Ishikawa (cell line): Measurements from ENCODE around the gene SKAP1.

ENCODE experiments used
- CEBPB ChIP-seq: IDR thresholded peaks from 2 replicates; pipeline ENCODE4 v1.6.1; 2012
- EP300 ChIP-seq: IDR thresholded peaks from 2 replicates; pipeline ENCODE4 v1.6.1; 2012; ENCODE audit warnings: borderline replicate concordance
- FOXM1 ChIP-seq: IDR thresholded peaks from 2 replicates; pipeline ENCODE4 v1.6.1; 2012; ENCODE audit warnings: low read depth, borderline replicate concordance
- MAX ChIP-seq: IDR thresholded peaks from 2 replicates; pipeline ENCODE4 v1.6.1; 2012
- REST ChIP-seq: IDR thresholded peaks from 2 replicates; pipeline ENCODE4 v1.6.1; 2012; ENCODE audit warnings: low read depth, mild to moderate bottlenecking
- TAF1 ChIP-seq: IDR thresholded peaks from 2 replicates; pipeline ENCODE4 v1.6.1; 2012; ENCODE audit warnings: low read depth, mild to moderate bottlenecking
- TEAD4 ChIP-seq: IDR thresholded peaks from 2 replicates; pipeline ENCODE4 v1.6.1; 2012
- USF1 ChIP-seq: IDR thresholded peaks from 2 replicates; pipeline ENCODE4 v1.6.1; 2012
- YY1 ChIP-seq: IDR thresholded peaks from 2 replicates; pipeline ENCODE4 v1.6.1; 2012; ENCODE audit warnings: low read depth
- ZBTB7A ChIP-seq: IDR thresholded peaks from 2 replicates; pipeline ENCODE4 v1.6.1; 2012; ENCODE audit warnings: low read depth

GRCh38 chr17:48126532-48126850 is 303.5 kb downstream of the SKAP1 start:
- TF ChIP-seq USF1 (no peak), REST (no peak), ZBTB7A (no peak), CEBPB (no peak), TEAD4 (no peak), EP300 (no peak), YY1 (no peak), MAX (no peak), FOXM1 (no peak), TAF1 (no peak)
